Head of caudate nucleus (tissue), 42 donors: Measurements from ENCODE around the gene SRA1.

Experiments
- DNase-seq, 42 donors: peaks; one replicate each; pipeline versions ENCODE4 v3.0.0 to v3.0.0-alpha.2; 2020 to 2021; ENCODE audit warnings: mixed read lengths in 7 of 42
- intact Hi-C: fragments of 100-400 bp; cut with DNase I; formaldehyde crosslinking; loops from one replicate; pipeline ENCODE4 v1.15.0; 2022

Gene SRA1

GRCh38 chr5:140513124-140513523 lies 44.1 kb downstream of the SRA1 start:
- no peak for DNase-seq
- intact Hi-C loops: no loop called here

GRCh38 chr5:140509898-140510297 lies 47.4 kb downstream of the SRA1 start:
- intact Hi-C loops: no loop called here
- DNase-seq: no peak

- no peak for DNase-seq
- intact Hi-C loops: no loop called here
Observed at GRCh38 chr5:140502834-140503233, 54.4 kb downstream of the SRA1 start.
